ENCODE results near the gene GATA2.

The GATA2 gene

GRCh38 chr3:128455786-128456748 is 36.9 kb downstream of the GATA2 start:
- DNase-seq: no peak

DNA sequence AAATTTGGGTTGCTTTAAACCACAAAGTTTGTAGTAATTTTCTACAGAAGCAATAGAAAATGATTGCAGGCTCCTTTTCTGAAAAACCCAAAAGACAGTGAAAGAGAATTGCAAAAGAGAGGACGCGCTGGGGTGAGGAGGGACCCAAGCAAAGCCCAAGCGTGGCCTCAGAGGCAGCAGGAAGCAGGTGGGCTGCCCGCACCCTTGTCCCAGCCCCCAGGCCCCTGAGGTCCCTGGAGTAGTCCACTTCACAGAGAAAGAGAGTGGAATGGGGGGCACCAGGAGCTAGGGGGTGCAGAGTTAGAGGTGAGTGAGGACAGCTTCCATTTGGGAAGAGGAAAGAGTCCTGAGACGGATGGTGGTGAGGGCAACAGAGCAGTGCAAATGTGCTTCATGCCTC is 37.9 kb downstream of the GATA2 start:
- no peak for DNase-seq

GRCh38 chr3:128454310-128454618 is 38.7 kb downstream of the GATA2 start:
- DNase-seq: no peak

- no peak for DNase-seq
These were observed 39.3 kb downstream of the GATA2 start for GRCh38 chr3:128453501-128454309.

GRCh38 chr3:128452678-128453275 is 40.2 kb downstream of the GATA2 start:
- no peak for DNase-seq

DNA sequence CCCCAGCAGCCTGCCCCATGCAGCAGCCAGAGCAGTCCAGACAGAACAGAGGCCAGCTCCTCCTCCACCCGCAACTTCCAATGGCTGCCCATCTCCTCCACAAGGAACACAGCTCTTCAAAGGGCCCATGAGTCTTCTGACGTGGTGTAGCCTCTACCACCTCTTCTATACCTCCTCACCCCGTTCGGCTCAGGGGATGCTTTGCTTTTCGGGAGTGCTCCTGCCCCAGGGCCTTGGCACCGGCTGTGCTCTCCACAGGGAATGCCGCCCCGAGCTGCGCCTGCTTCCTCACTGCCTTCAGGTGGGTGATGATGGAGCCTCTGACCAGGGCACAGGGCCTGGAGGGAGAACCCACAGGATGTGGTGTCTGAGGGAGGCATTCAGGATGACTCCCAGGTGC is 40.9 kb downstream of the GATA2 start:
- DNase-seq: no peak

GRCh38 chr3:128449111-128449638 is 43.8 kb downstream of the GATA2 start:
- no peak for DNase-seq

- DNase-seq: no peak
These were observed 44.5 kb downstream of the GATA2 start for GRCh38 chr3:128448491-128448890.

- DNase-seq: no peak
These were observed 45.4 kb downstream of the GATA2 start for GRCh38 chr3:128447561-128448013.

DNA sequence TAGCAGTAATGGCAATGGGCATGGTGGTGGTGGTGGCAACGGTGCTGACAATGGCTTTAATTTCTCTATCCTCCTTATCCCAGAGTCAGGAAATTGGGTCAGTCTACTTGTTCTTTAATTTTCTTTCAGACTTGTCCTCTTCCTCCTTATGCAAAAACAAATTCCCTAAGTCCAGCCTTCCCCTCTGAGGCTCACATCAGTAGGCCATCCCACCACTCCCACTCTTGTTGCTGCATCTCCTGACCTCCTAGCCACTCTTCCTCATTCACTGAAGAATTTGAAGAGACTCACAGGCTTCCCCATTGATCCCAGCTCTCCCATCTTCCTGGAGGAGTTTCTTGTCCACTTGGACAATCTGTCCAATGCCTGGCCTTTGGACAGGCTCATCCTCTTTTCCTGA is 46.2 kb downstream of the GATA2 start:
- DNase-seq: no peak

- no peak for DNase-seq
These were observed 47.6 kb downstream of the GATA2 start for GRCh38 chr3:128445357-128445756.

- no peak for DNase-seq
These were observed 49.2 kb downstream of the GATA2 start for GRCh38 chr3:128443771-128444170.

DNA sequence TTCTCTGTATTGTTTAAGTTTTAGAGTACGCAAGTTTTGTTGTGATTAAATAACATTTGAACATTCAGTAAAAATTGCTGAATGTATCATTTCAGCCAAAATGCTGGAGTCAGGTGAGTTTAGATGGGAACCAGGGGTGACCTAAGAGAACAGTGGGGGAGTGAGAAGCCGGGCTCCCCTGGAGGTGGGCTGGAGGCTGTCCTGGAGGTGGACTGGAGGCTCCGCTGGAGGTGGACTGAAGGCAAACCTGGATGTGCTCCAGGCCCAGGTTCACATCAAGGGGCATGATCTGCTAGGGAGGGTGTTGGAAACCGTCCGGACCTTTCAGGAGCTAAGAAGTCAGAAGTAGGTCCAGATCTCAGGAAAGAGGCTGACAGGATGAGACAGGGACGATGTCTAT is 50.1 kb downstream of the GATA2 start:
- DNase-seq: no peak

GRCh38 chr3:128442070-128442469 is 50.9 kb downstream of the GATA2 start:
- no peak for DNase-seq

GRCh38 chr3:128439226-128439625 is 53.8 kb downstream of the GATA2 start:
- no peak for DNase-seq

DNA sequence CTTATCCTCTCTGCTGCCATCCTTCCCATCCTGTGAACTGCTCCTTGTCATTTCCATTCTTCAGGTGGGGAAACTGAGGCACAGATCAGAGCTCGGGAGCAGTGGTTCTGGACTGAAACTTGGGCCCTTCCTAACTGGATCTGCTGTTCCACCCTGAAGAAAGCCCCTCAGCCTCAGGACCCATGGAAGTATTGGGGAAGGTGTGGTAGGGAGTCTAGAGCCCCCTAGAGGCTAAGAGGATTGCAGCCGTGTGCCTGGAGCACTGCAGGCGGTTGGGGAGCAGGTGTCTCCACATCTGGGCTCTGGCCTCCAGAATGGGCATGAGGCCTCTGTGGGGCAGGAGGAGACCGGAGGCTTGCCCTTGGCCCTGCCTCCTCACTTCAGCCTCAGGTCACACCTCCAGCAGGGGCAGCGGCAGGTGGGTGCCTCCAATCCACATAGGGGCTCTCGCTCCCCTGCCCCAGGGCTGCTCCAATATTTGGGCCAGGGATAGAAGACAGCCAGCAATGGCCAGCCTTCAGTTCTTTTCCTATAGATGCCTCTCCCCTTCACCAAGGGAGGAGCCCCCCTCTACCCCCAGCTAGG is 54.4 kb downstream of the GATA2 start:
- DNase-seq: no peak

- DNase-seq: no peak
These were observed 56.8 kb downstream of the GATA2 start for GRCh38 chr3:128436214-128436613.

- no peak for DNase-seq
These were observed 57.4 kb downstream of the GATA2 start for GRCh38 chr3:128435561-128435960.

- DNase-seq: no peak
These were observed 57.9 kb downstream of the GATA2 start for GRCh38 chr3:128435058-128435457.

DNA sequence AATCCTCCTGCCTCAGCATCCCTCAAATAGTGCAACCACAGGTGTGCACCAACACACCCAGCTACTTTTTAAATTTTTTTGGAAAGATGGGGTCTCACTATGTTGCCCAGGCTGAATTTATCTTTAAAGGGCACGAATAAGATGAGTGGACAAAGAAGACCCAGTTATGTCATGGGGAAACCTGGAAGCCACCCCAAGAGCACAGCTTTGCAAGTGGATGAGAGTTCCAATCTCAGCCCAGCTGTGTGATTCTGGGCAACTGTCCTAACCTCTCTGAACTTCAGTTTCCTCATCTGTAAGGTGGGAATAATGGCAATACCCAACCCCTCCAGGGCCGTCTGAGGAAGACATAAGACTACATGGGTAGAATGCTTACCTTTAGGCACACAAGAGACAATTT is 58.5 kb downstream of the GATA2 start:
- DNase-seq: no peak

- DNase-seq: no peak
These were observed 59.2 kb downstream of the GATA2 start for GRCh38 chr3:128433837-128434165.

- DNase-seq: no peak
These were observed 59.8 kb downstream of the GATA2 start for GRCh38 chr3:128432971-128433836.

Measured in NCI-H748 treated with DMSO at 0.1 percent for 48 hours (cell line).